WTC11 (cell line): ENCODE results near the gene LRMDA. TPM values are rescaled to one million over a fixed set of nuclear protein-coding genes. Genes with fewer than 3 reads are reported as not detected.

Experiments
- ATAC-seq: fragments of 200-7000 bp; cut with Tn5 transposase; 2 replicates; pipeline ENCODE4 v1.10.0; 2021; ENCODE audit warnings: mild to moderate bottlenecking, moderate library complexity
- CTCF ChIA-PET: fragments of 300-600 bp; sonication (Branson Sonifier 250); formaldehyde crosslinking; loops from one replicate; lab custom pipeline; 2021; ENCODE audit warnings: antibody characterized with exemption; lab: Charles Lee
- POLR2A ChIA-PET: fragments of 350-600 bp; sonication (Branson Sonifier 250); formaldehyde crosslinking; loops from one replicate; lab custom pipeline; 2021; ENCODE audit warnings: antibody characterized with exemption; lab: Charles Lee
- DNase-seq: peaks from one replicate; pipeline ENCODE4 v3.0.0; 2021; ENCODE audit warnings: low spot score
- H3K27ac Mint-ChIP-seq: 2 replicates; pipeline ENCODE4 v1.8.0; 2021; ENCODE audit warnings: mixed read lengths
- H3K27me3 Mint-ChIP-seq: 2 replicates; pipeline ENCODE4 v1.8.0; 2021; ENCODE audit warnings: low read depth, mild to moderate bottlenecking, moderate library complexity, mixed read lengths
- H3K36me3 Mint-ChIP-seq: 2 replicates; pipeline ENCODE4 v1.8.0; 2021; ENCODE audit warnings: mixed read lengths
- H3K4me1 Mint-ChIP-seq: 2 replicates; pipeline ENCODE4 v1.8.0; 2022; ENCODE audit warnings: mixed read lengths
- H3K4me3 Mint-ChIP-seq: 2 replicates; pipeline ENCODE4 v1.8.0; 2021; ENCODE audit warnings: mild to moderate bottlenecking, moderate library complexity, mixed read lengths
- H3K9me3 Mint-ChIP-seq: 2 replicates; pipeline ENCODE4 v1.8.0; 2021; ENCODE audit warnings: mixed read lengths
- AR ChIP-seq: fragments of 250-450 bp; sonication (Bioruptor Pico); IDR thresholded peaks from 2 replicates; pipeline ENCODE4 v1.9.0; 2021; ENCODE audit warnings: mild to moderate bottlenecking
- ATF3 ChIP-seq: sonication (generic); formaldehyde crosslinking; conservative IDR thresholded peaks from 2 replicates; pipeline ENCODE4 v1.8.1; 2022; ENCODE audit warnings: mild to moderate bottlenecking, missing genetic modification reagents
- CREB1 ChIP-seq: sonication (generic); formaldehyde crosslinking; IDR thresholded peaks from 2 replicates; pipeline ENCODE4 v1.8.0; 2023; ENCODE audit warnings: mild to moderate bottlenecking, missing genetic modification reagents
- CTCF ChIP-seq: fragments of 200-600 bp; IDR thresholded peaks from 2 replicates; pipeline ENCODE4 v1.8.0; 2022; ENCODE audit warnings: antibody characterized with exemption
- ELF4 ChIP-seq: sonication (generic); formaldehyde crosslinking; IDR thresholded peaks from 2 replicates; pipeline ENCODE4 v1.8.1; 2022; ENCODE audit warnings: low read depth, mild to moderate bottlenecking, moderate library complexity, missing genetic modification reagents
- ERG ChIP-seq: fragments of 250-450 bp; sonication (Bioruptor Pico); IDR thresholded peaks from 2 replicates; pipeline ENCODE4 v1.8.0; 2021; ENCODE audit warnings: mild to moderate bottlenecking
- ESRRA ChIP-seq: sonication (generic); formaldehyde crosslinking; IDR thresholded peaks from 2 replicates; pipeline ENCODE4 v1.8.1; 2022; ENCODE audit warnings: mild to moderate bottlenecking, missing genetic modification reagents, borderline replicate concordance
- FOXK1 ChIP-seq: sonication (generic); formaldehyde crosslinking; IDR thresholded peaks from 2 replicates; pipeline ENCODE4 v1.8.0; 2022; ENCODE audit warnings: mild to moderate bottlenecking, moderate library complexity, missing genetic modification reagents
- HMGXB4 ChIP-seq: sonication (generic); formaldehyde crosslinking; IDR thresholded peaks from 2 replicates; pipeline ENCODE4 v1.8.1; 2023; ENCODE audit warnings: mild to moderate bottlenecking, moderate library complexity, missing genetic modification reagents
- MXD4 ChIP-seq: fragments of 250-450 bp; sonication (Bioruptor Pico); IDR thresholded peaks from 2 replicates; pipeline ENCODE4 v1.8.0; 2021; ENCODE audit warnings: mild to moderate bottlenecking, moderate library complexity, borderline replicate concordance
- NR2C2 ChIP-seq: sonication (generic); formaldehyde crosslinking; IDR thresholded peaks from 2 replicates; pipeline ENCODE4 v1.8.0; 2022; ENCODE audit warnings: mild to moderate bottlenecking, missing genetic modification reagents
- RORB ChIP-seq: fragments of 250-450 bp; sonication (Bioruptor Pico); IDR thresholded peaks from 2 replicates; pipeline ENCODE4 v1.9.0; 2021; ENCODE audit warnings: mild to moderate bottlenecking
- SMAD4 ChIP-seq: sonication (generic); formaldehyde crosslinking; IDR thresholded peaks from 2 replicates; pipeline ENCODE4 v1.8.0; 2022; ENCODE audit warnings: mild to moderate bottlenecking, missing genetic modification reagents
- STAT6 ChIP-seq: sonication (generic); formaldehyde crosslinking; conservative IDR thresholded peaks from 2 replicates; pipeline ENCODE4 v1.8.1; 2023; ENCODE audit warnings: mild to moderate bottlenecking, low read depth, missing genetic modification reagents, moderate library complexity
- TP53 ChIP-seq: sonication (generic); formaldehyde crosslinking; IDR thresholded peaks from 2 replicates; pipeline ENCODE4 v1.8.1; 2023; ENCODE audit warnings: mild to moderate bottlenecking, missing genetic modification reagents
- USF1 ChIP-seq: sonication (generic); formaldehyde crosslinking; IDR thresholded peaks from 2 replicates; pipeline ENCODE4 v1.8.0; 2022; ENCODE audit warnings: mild to moderate bottlenecking, missing genetic modification reagents
- ZNF396 ChIP-seq: fragments of 250-450 bp; sonication (Bioruptor Pico); IDR thresholded peaks from 2 replicates; pipeline ENCODE4 v1.8.0; 2021; ENCODE audit warnings: mild to moderate bottlenecking, moderate library complexity, borderline replicate concordance
- total RNA-seq: library from RNA; stranded (reverse); gene quantifications from 3 replicates; pipeline ENCODE4 v1.2.3, GENCODE V29; 2021

The LRMDA gene
- total RNA-seq, 1 experiment from 2014 or later: 0.92 TPM

GRCh38 chr10:76055466-76055865 lies 624.0 kb downstream of the LRMDA start:
- Mint-ChIP-seq H3K27me3 (peaks cover 4% of the 10 kb centered on the region), H3K4me3 (no peak overlapping the region), H3K27ac (no peak overlapping the region), H3K9me3 (peaks cover 19% of the 10 kb centered on the region), H3K36me3 (peaks cover 14% of the 10 kb centered on the region), H3K4me1 (peaks cover 10% of the 10 kb centered on the region)
- TF ChIP-seq FOXK1 (CRISPR knock-in tag) (no peak), STAT6 (CRISPR knock-in tag) (no peak), MXD4 (no peak), AR (CRISPR knock-in tag) (no peak), NR2C2 (CRISPR knock-in tag) (no peak), CTCF (no peak), SMAD4 (no peak), ZNF396 (CRISPR knock-in tag) (no peak), TP53 (CRISPR knock-in tag) (no peak), ERG (CRISPR knock-in tag) (no peak), USF1 (CRISPR knock-in tag) (no peak), ATF3 (CRISPR knock-in tag) (no peak), RORB (CRISPR knock-in tag) (no peak), CREB1 (no peak), HMGXB4 (no peak), ELF4 (no peak), ESRRA (CRISPR knock-in tag) (no peak)
- ChIA-PET POLR2A (no interaction called here), CTCF (no interaction called here)
- ATAC-seq (no peak), DNase-seq (no peak)
